HepG2 (cell line): ENCODE data around the gene TMEM178A. TPM values are rescaled to one million over a fixed set of nuclear protein-coding genes. Genes with fewer than 3 reads are reported as not detected.

Source experiments
- ATAC-seq: fragments of 200-7000 bp; cut with Tn5 transposase; 3 replicates; pipeline ENCODE4 v1.9.1; 2020; ENCODE audit warnings: mild to moderate bottlenecking, moderate library complexity
- BruUV-seq: library from RNA; stranded (reverse); fragments of 400-500 nt; replicated peaks from 2 replicates; lab custom pipeline; 2021; lab: Mats Ljungman, UMichigan
- CTCF ChIA-PET: fragments of 300-600 bp; formaldehyde crosslinking; extraction: SDS; loops from one replicate; lab custom pipeline; 2021; ENCODE audit warnings: low total read pairs, inconsistent platforms, low intra/inter-chr PET ratio; lab: Yijun Ruan, JAX
- POLR2A ChIA-PET: fragments of 350-600 bp; sonication (Branson Sonifier 250); formaldehyde crosslinking; loops from one replicate; lab custom pipeline; 2020; ENCODE audit warnings: antibody characterized with exemption, inconsistent platforms; lab: Yijun Ruan, JAX
- DNase-seq: peaks from one replicate; pipeline ENCODE4 v3.0.0-alpha.2; 2015; ENCODE audit warnings: low spot score
- FAIRE-seq: peaks from 3 replicates; lab custom pipeline; 2011; peaks lifted over from hg19 to GRCh38; lab: Jason Lieb, UNC
- H2AFZ ChIP-seq: one replicate; pipeline ENCODE4 v1.6.1; 2011; ENCODE audit warnings: low read length, inconsistent platforms
- H3K27ac ChIP-seq: fragments of 300-600 bp; 3 replicates; pipeline ENCODE4 v1.8.0; 2011; ENCODE audit warnings: mixed run types, mild to moderate bottlenecking, mixed read lengths, low read length, inconsistent platforms; ENCODE audit not compliant: insufficient read depth; ENCODE audit errors: extremely low read length
- H3K27me3 ChIP-seq, 2 experiments: fragments of 200-600 bp in 1 of 2; 2 replicates in 1 of 2; 3 replicates in 1 of 2; pipeline versions ENCODE4 v1.6.0 to v1.8.0; 2011; ENCODE audit warnings: low read length in 2 of 2, mild to moderate bottlenecking in 2 of 2, moderate library complexity in 2 of 2, inconsistent platforms in 1 of 2; ENCODE audit not compliant: insufficient read depth in 2 of 2, control insufficient read depth in 1 of 2
- H3K36me3 ChIP-seq, 2 experiments: fragments of 200-600 bp in 1 of 2; replicated peaks in 1 of 2; 2 replicates in 1 of 2; 3 replicates in 1 of 2; pipeline versions ENCODE4 v1.5.1 to v1.8.0; 2011; ENCODE audit warnings: low read length in 2 of 2, inconsistent platforms in 1 of 2; ENCODE audit not compliant: insufficient read depth in 2 of 2, control insufficient read depth in 1 of 2
- H3K4me1 ChIP-seq: 2 replicates; pipeline ENCODE4 v1.5.1; 2012; ENCODE audit warnings: low read length, inconsistent platforms; ENCODE audit not compliant: insufficient read depth
- H3K4me2 ChIP-seq: 2 replicates; pipeline ENCODE4 v1.6.0; 2011; ENCODE audit warnings: low read depth, low read length, inconsistent platforms
- H3K4me3 ChIP-seq, 3 experiments: fragments of 200-600 bp in 1 of 3; sonication (generic), shearing (Covaris generic) in 1 of 3; replicated peaks in 1 of 3; 2 replicates each; pipeline ENCODE4 v1.5.1; 2011 to 2016; ENCODE audit warnings: low read length in 3 of 3, inconsistent platforms in 2 of 3, low read depth in 2 of 3, mild to moderate bottlenecking in 2 of 3, control low read depth in 1 of 3, mixed read lengths in 1 of 3; ENCODE audit not compliant: insufficient read depth in 1 of 3
- H3K79me2 ChIP-seq: one replicate; pipeline ENCODE4 v1.6.1; 2011; ENCODE audit warnings: low read length, inconsistent platforms; ENCODE audit not compliant: insufficient read depth
- H3K9ac ChIP-seq: 2 replicates; pipeline ENCODE4 v1.6.0; 2011; ENCODE audit warnings: mild to moderate bottlenecking, low read depth, low read length, inconsistent platforms; ENCODE audit not compliant: insufficient read depth
- H3K9me3 ChIP-seq: 2 replicates; pipeline ENCODE4 v1.5.1; 2012; ENCODE audit warnings: mild to moderate bottlenecking, low read length
- H4K20me1 ChIP-seq: 2 replicates; pipeline ENCODE4 v1.6.0; 2011; ENCODE audit warnings: inconsistent platforms, mild to moderate bottlenecking, low read length, moderate library complexity; ENCODE audit not compliant: insufficient read depth
- BHLHE40 ChIP-seq: IDR thresholded peaks from 2 replicates; pipeline ENCODE4 v1.6.1; 2011; ENCODE audit warnings: low read length, improper control_type of control experiment
- NFIC ChIP-seq: IDR thresholded peaks from 2 replicates; pipeline ENCODE4 v1.6.1; 2012; ENCODE audit warnings: mild to moderate bottlenecking, low read length, inconsistent platforms
- SETDB1 ChIP-seq: sonication (generic); formaldehyde crosslinking; IDR thresholded peaks from 2 replicates; pipeline ENCODE4 v1.5.1; 2020; ENCODE audit warnings: missing genetic modification reagents, mild to moderate bottlenecking, borderline replicate concordance
- SP2 ChIP-seq: sonication (generic); formaldehyde crosslinking; IDR thresholded peaks from 2 replicates; pipeline ENCODE4 v1.5.1; 2020; ENCODE audit warnings: mild to moderate bottlenecking, missing genetic modification reagents
- ZFP82 ChIP-seq: sonication (generic); formaldehyde crosslinking; IDR thresholded peaks from 2 replicates; pipeline ENCODE4 v1.5.1; 2020; ENCODE audit warnings: mild to moderate bottlenecking, missing genetic modification reagents, borderline replicate concordance
- ZNF10 ChIP-seq: sonication (generic); formaldehyde crosslinking; IDR thresholded peaks from 2 replicates; pipeline ENCODE4 v1.4.0; 2020; ENCODE audit warnings: mild to moderate bottlenecking, low read depth, missing genetic modification reagents, borderline replicate concordance
- ZNF616 ChIP-seq: sonication (generic); formaldehyde crosslinking; IDR thresholded peaks from 2 replicates; pipeline ENCODE4 v1.5.0; 2020; ENCODE audit warnings: low read depth, mild to moderate bottlenecking, missing genetic modification reagents
- WGBS: methylation state at CpG from one replicate; pipeline ENCODE4 v1.1.6; 2017; ENCODE audit warnings: low lambda C conversion rate; 5-methylcytosine and 5-hydroxymethylcytosine counted together
- in situ Hi-C: cut with HindIII; loops from 2 replicates; pipeline ENCODE4 v1.10.0; 2017; ENCODE audit warnings: low pct_unique_long_range_greater_than_20kb; ENCODE audit not compliant: extremely low pct_ligation_motif_present
- intact Hi-C: fragments of 100-400 bp; cut with micrococcal nuclease; formaldehyde crosslinking; loops from one replicate; pipeline ENCODE4 v1.10.0; 2022; ENCODE audit not compliant: unreplicated experiment
- polyA plus RNA-seq, 8 experiments: library from polyadenylated mRNA; depleted of rRNA in 3 of 8; stranded (reverse) in 7 of 8; unstranded in 1 of 8; fragments of >200 nt; fragmentation: Illumina TruSeq in 4 of 8; extraction: Trizol in 4 of 8; gene quantifications; 2 replicates each; pipeline versions ENCODE4 v1.2.1 to v1.2.3, GENCODE V29; 2011 to 2016; ENCODE audit warnings: low read depth in 4 of 8, missing spikeins in 1 of 8, mixed read lengths in 1 of 8; ENCODE audit not compliant: insufficient read depth in 1 of 8
- total RNA-seq, 5 experiments: library from RNA; depleted of rRNA; stranded (reverse); fragments of >200 nt; fragmentation: Illumina TruSeq; extraction: Trizol; gene quantifications; 2 replicates each; pipeline ENCODE4 v1.2.3, GENCODE V29; 2016; ENCODE audit warnings: low read depth in 1 of 5
- TF ChIP-seq, protein P1 (sequence below): sonication (generic); formaldehyde crosslinking; IDR thresholded peaks from 2 replicates; pipeline ENCODE4 v1.4.0; 2020; ENCODE audit warnings: missing genetic modification reagents
- TF ChIP-seq, protein P2 (sequence below): sonication (generic); formaldehyde crosslinking; IDR thresholded peaks from 2 replicates; pipeline ENCODE4 v1.5.1; 2020; ENCODE audit warnings: missing genetic modification reagents, mild to moderate bottlenecking, borderline replicate concordance
- TF ChIP-seq, protein P3 (sequence below): sonication (generic); formaldehyde crosslinking; conservative IDR thresholded peaks from 2 replicates; pipeline ENCODE4 v1.8.1; 2023; ENCODE audit warnings: missing genetic modification reagents

TMEM178A gene
- total and polyA plus RNA-seq, 2 of the 13 experiments (the other 11 are each of a cell fraction or from before 2014, with no cell fraction given) = 0.38 to 3.3 TPM

- ChIA-PET CTCF (no interaction called here), POLR2A (no interaction called here)
- 95% methylated on average over 2 of the region's 2 CpGs for WGBS
- Histone ChIP-seq H3K4me2 (no peak overlapping the region), H3K27me3 (no peaks in the 10 kb centered on the region), H3K36me3 (peaks cover 8 to 45% of the 10 kb centered on the region in 2 experiments), H3K9me3 (no peaks in the 10 kb centered on the region), H3K79me2 (no peaks in the 10 kb centered on the region)
- in situ Hi-C loops (no loop called here), intact Hi-C loops (no loop called here)
- no peak for DNase-seq
- TF ChIP-seq BHLHE40 (no peak), ZNF10 (CRISPR knock-in tag) (no peak), SP2 (CRISPR knock-in tag) (no peak), ZNF616 (CRISPR knock-in tag) (no peak), SETDB1 (CRISPR knock-in tag) (no peak), NFIC (no peak), ZFP82 (CRISPR knock-in tag) (no peak)
- TF ChIP-seq, protein P1, sequence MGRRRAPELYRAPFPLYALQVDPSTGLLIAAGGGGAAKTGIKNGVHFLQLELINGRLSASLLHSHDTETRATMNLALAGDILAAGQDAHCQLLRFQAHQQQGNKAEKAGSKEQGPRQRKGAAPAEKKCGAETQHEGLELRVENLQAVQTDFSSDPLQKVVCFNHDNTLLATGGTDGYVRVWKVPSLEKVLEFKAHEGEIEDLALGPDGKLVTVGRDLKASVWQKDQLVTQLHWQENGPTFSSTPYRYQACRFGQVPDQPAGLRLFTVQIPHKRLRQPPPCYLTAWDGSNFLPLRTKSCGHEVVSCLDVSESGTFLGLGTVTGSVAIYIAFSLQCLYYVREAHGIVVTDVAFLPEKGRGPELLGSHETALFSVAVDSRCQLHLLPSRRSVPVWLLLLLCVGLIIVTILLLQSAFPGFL (CRISPR knock-in tag) = no peak
- TF ChIP-seq, protein P2, sequence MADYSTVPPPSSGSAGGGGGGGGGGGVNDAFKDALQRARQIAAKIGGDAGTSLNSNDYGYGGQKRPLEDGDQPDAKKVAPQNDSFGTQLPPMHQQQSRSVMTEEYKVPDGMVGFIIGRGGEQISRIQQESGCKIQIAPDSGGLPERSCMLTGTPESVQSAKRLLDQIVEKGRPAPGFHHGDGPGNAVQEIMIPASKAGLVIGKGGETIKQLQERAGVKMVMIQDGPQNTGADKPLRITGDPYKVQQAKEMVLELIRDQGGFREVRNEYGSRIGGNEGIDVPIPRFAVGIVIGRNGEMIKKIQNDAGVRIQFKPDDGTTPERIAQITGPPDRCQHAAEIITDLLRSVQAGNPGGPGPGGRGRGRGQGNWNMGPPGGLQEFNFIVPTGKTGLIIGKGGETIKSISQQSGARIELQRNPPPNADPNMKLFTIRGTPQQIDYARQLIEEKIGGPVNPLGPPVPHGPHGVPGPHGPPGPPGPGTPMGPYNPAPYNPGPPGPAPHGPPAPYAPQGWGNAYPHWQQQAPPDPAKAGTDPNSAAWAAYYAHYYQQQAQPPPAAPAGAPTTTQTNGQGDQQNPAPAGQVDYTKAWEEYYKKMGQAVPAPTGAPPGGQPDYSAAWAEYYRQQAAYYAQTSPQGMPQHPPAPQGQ (CRISPR knock-in tag) = no peak
- TF ChIP-seq, protein P3, sequence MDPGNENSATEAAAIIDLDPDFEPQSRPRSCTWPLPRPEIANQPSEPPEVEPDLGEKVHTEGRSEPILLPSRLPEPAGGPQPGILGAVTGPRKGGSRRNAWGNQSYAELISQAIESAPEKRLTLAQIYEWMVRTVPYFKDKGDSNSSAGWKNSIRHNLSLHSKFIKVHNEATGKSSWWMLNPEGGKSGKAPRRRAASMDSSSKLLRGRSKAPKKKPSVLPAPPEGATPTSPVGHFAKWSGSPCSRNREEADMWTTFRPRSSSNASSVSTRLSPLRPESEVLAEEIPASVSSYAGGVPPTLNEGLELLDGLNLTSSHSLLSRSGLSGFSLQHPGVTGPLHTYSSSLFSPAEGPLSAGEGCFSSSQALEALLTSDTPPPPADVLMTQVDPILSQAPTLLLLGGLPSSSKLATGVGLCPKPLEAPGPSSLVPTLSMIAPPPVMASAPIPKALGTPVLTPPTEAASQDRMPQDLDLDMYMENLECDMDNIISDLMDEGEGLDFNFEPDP = no peak
- TF ChIP-seq, all 625 proteins: peak for 0
- H4K20me1 ChIP-seq = no peaks in the 10 kb centered on the region
- FAIRE-seq (no peak), ATAC-seq (no peak)
- no TSS peak for BruUV-seq
- H3K4me3 ChIP-seq = no peak overlapping the region
- no peak overlapping the region for H2AFZ ChIP-seq
- H3K27ac ChIP-seq = no peak overlapping the region
- no peaks in the 10 kb centered on the region for H3K4me1 ChIP-seq
- H3K9ac ChIP-seq = no peak overlapping the region
These were observed 96.7 kb downstream of the TMEM178A start for GRCh38 chr2:39762448-39762847.

Other genes starting within 250 kb of the TMEM178A start
- 45.9 and 49.6 TPM in 2 replicates for gene MAP4K3, start 228.6 kb upstream of the TMEM178A start, total RNA-seq (2016; rRNA removed; fragmentation: Illumina TruSeq; extraction: Trizol)
- 38.9 and 53.2 TPM in 2 replicates for gene MAP4K3, start 228.6 kb upstream of the TMEM178A start, polyA plus RNA-seq (2011; rRNA removed)
- 15.6 and 21.2 TPM in 2 replicates for gene THUMPD2, start 113.3 kb downstream of the TMEM178A start, total RNA-seq (2016; rRNA removed; fragmentation: Illumina TruSeq; extraction: Trizol)
- 11.8 and 12.2 TPM in 2 replicates for gene THUMPD2, start 113.3 kb downstream of the TMEM178A start, polyA plus RNA-seq (2011; rRNA removed)